Neutrophil (primary cell): ENCODE data around the gene CCP110.
"Not testable (repeated sequence)": the region's sequence is repeated elsewhere in the genome, so short reads cannot be mapped to it uniquely, and the experiment has no call there.

Experiments
- H3K27ac ChIP-seq: fragments of 200-600 bp; sonication (generic); 2 replicates; pipeline ENCODE4 v1.5.1; 2016; ENCODE audit warnings: mild to moderate bottlenecking, moderate library complexity
- H3K27me3 ChIP-seq: fragments of 200-600 bp; sonication (generic); 2 replicates; pipeline ENCODE4 v1.6.0; 2016; ENCODE audit warnings: mild to moderate bottlenecking
- H3K36me3 ChIP-seq: fragments of 200-600 bp; sonication (generic); 2 replicates; pipeline ENCODE4 v1.5.1; 2017
- H3K4me1 ChIP-seq, 2 experiments: fragments of 200-600 bp in 1 of 2; sonication (generic) in 1 of 2; 1 replicate in 1 of 2; 2 replicates in 1 of 2; pipeline versions ENCODE4 v1.5.1 to v1.6.1; 2013 to 2016; ENCODE audit warnings: low read depth in 1 of 2, low read length in 1 of 2, mild to moderate bottlenecking in 1 of 2, moderate library complexity in 1 of 2; ENCODE audit not compliant: control insufficient read depth in 1 of 2, insufficient read depth in 1 of 2
- H3K4me3 ChIP-seq, 2 experiments: fragments of 200-600 bp in 1 of 2; sonication (generic) in 1 of 2; 1 replicate in 1 of 2; 2 replicates in 1 of 2; pipeline ENCODE4 v1.5.1; 2013 to 2016; ENCODE audit warnings: low read depth in 1 of 2, low read length in 1 of 2, mild to moderate bottlenecking in 1 of 2, moderate library complexity in 1 of 2
- H3K9me3 ChIP-seq: fragments of 200-600 bp; sonication (generic); 2 replicates; pipeline ENCODE4 v1.5.1; 2016
- TF ChIP-seq, protein P1 (sequence below): fragments of 200-600 bp; sonication (generic); IDR thresholded peaks from 2 replicates; pipeline ENCODE4 v1.5.1; 2016; ENCODE audit warnings: antibody characterized with exemption

Gene CCP110

GRCh38 chr16:19532601-19533000 lies 8.9 kb downstream of the CCP110 start:
- TF ChIP-seq, protein P1, sequence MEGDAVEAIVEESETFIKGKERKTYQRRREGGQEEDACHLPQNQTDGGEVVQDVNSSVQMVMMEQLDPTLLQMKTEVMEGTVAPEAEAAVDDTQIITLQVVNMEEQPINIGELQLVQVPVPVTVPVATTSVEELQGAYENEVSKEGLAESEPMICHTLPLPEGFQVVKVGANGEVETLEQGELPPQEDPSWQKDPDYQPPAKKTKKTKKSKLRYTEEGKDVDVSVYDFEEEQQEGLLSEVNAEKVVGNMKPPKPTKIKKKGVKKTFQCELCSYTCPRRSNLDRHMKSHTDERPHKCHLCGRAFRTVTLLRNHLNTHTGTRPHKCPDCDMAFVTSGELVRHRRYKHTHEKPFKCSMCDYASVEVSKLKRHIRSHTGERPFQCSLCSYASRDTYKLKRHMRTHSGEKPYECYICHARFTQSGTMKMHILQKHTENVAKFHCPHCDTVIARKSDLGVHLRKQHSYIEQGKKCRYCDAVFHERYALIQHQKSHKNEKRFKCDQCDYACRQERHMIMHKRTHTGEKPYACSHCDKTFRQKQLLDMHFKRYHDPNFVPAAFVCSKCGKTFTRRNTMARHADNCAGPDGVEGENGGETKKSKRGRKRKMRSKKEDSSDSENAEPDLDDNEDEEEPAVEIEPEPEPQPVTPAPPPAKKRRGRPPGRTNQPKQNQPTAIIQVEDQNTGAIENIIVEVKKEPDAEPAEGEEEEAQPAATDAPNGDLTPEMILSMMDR: no peak
- Histone ChIP-seq H3K4me3 (no peak overlapping the region), H3K9me3 (no peaks in the 10 kb centered on the region), H3K4me1 (no peaks in the 10 kb centered on the region), H3K27ac (no peak overlapping the region), H3K36me3 (peaks cover 40% of the 10 kb centered on the region), H3K27me3 (no peaks in the 10 kb centered on the region)

- no peak overlapping the region for H3K4me3 ChIP-seq
- no peaks in the 10 kb centered on the region for H3K27me3 ChIP-seq
- no peaks in the 10 kb centered on the region for H3K9me3 ChIP-seq
- H3K27ac ChIP-seq: no peak overlapping the region
- TF ChIP-seq, protein P1: no peak
- H3K4me1 ChIP-seq: no peaks in the 10 kb centered on the region
- H3K36me3 ChIP-seq: peaks cover 67% of the 10 kb centered on the region
Measured at GRCh38 chr16:19540241-19540970, 16.7 kb downstream of the CCP110 start.

DNA sequence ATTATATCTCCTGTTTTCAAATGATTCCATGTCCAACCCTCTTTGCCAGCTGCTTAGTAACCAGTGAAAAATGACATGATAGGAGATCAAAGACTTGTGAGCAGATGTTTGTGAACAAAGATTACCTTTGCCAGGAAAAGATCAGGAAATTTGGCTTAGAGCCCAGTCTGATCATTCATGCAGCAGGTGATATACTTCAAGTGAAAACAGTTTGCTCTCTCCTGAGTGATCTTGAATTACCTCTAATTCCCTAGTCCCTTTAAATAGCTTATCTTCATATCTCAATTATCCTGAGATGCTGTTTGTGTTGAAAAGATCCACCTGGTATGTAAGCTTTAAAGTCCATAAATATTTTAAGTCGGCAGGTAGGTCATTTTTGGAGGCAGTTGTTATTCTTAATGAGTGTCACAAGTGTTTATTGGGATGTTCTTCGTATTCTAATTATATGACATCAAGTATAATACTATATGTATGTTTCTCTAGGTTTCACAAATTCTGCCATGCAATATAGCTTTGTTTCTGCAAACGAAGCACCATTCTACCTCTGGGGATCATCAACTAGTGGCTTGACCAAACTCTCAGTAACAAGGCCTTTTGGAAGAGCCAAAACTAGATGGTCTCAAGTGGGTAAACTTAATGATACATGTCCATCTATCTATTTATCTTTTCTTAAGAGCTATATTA lies 18.5 kb downstream of the CCP110 start:
- peaks cover 63% of the 10 kb centered on the region for H3K36me3 ChIP-seq

DNA sequence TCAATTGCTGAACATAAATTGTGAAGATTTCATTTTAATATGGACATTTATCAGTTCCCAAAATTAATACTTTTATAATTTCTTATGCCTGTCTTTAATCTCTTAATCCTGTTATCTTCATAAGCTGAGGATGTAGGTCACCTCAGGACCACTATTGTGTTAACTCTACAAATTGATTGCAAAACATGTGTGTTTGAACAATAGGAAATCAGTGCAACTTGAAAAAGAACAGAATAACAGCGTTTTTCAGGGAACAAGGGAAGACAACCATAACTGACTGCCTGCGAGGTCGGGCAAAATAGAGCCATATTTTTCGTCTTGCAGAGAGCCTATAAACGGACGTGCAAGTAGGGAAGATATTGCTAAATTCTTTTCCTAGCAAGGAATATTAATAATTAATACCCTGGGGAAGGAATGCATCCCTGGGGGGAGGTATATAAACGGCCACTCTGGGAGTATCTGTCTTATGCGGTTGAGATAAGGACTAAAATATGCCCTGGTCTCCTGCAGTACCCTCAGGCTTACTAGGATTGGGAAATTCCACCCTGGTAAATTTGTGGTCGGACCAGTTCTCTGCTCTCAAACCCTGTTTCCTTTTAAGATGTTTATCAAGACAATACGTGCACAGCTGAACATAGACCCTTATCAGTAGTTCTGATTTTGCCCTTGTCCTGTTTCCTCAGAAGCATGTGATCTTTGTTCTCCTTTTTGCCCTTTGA lies 19.7 kb downstream of the CCP110 start:
- not testable (repeated sequence) for H3K27ac ChIP-seq, H3K9me3 ChIP-seq, H3K4me1 ChIP-seq, H3K27me3 ChIP-seq, H3K4me3 ChIP-seq
- H3K36me3 ChIP-seq: peaks cover 69% of the 10 kb centered on the region

More for the DNA sequence above, 18.5 kb downstream of the CCP110 start:
- H3K9me3 ChIP-seq: no peaks in the 10 kb centered on the region
- no peak overlapping the region for H3K27ac ChIP-seq
- TF ChIP-seq, protein P1: no peak
- H3K4me1 ChIP-seq: no peaks in the 10 kb centered on the region
- H3K27me3 ChIP-seq: no peaks in the 10 kb centered on the region
- H3K4me3 ChIP-seq: no peak overlapping the region

DNA sequence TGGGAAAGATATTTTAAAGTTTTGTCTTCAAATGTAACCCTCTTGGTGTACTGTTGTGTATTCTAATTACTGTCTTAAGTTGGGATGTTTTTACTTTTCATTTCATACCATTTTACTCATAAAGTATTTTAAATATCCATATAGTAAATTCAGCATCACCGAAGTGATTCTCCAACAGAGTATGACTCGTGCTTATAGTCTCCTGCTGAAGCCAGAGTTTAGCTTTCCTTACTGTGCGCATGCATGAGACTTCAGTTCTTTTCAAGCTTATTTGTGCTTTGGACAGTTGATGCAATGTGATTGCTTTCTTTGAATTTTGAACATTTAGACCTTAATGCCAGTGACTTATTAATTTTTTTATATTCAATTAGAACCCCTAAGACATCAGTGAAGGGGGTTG lies 24.4 kb downstream of the CCP110 start:
- no peak overlapping the region for H3K4me3 ChIP-seq
- no peaks in the 10 kb centered on the region for H3K27me3 ChIP-seq
- TF ChIP-seq, protein P1: no peak
- H3K4me1 ChIP-seq: no peaks in the 10 kb centered on the region
- H3K9me3 ChIP-seq: no peaks in the 10 kb centered on the region
- no peak overlapping the region for H3K27ac ChIP-seq
- peaks cover 73% of the 10 kb centered on the region for H3K36me3 ChIP-seq

GRCh38 chr16:19549673-19550072 lies 25.9 kb downstream of the CCP110 start:
- Histone ChIP-seq H3K9me3 (no peaks in the 10 kb centered on the region), H3K36me3 (peaks cover 58% of the 10 kb centered on the region), H3K27ac (no peak overlapping the region), H3K4me1 (peaks cover 2 to 5% of the 10 kb centered on the region in 2 experiments), H3K27me3 (no peaks in the 10 kb centered on the region), H3K4me3 (no peak overlapping the region)
- TF ChIP-seq, protein P1: no peak
